ENCODE measurements around the gene USP19.

USP19 gene

GRCh38 chr3:49133226-49133951, 12.8 kb upstream of the USP19 start:
- peaks cover 0 to 1% (median 0%) of the 10 kb centered on the region in 5 experiments for H3K27me3 ChIP-seq (replicated peaks in 2 of 5; ENCODE audit: control insufficient read depth in 4 of 5, insufficient read depth in 5 of 5, low read length in 4 of 5)
- DNase-seq, result peak; percentile 50 to 70 (median 65)
- H3K36me3 ChIP-seq (ENCODE audit: control insufficient read depth in 4 of 4, insufficient read depth in 4 of 4, low read length in 3 of 4), result no peaks in the 10 kb centered on the region
- peaks cover 5 to 25% (median 18%) of the 10 kb centered on the region in 4 experiments for H3K4me1 ChIP-seq (ENCODE audit: control extremely low read depth in 1 of 4, control insufficient read depth in 4 of 4, insufficient read depth in 4 of 4, low read length in 3 of 4)
- peak overlapping the region; percentile 33 to 77 for H3K27ac ChIP-seq (ENCODE audit: insufficient read depth in 1 of 2, low read depth in 1 of 2, low read length in 2 of 2, poor library complexity in 1 of 2, severe bottlenecking in 2 of 2)
- H3K9me3 ChIP-seq (ENCODE audit: control extremely low read depth in 1 of 5, control insufficient read depth in 4 of 5, insufficient read depth in 2 of 5, low read depth in 1 of 5, low read length in 4 of 5), result no peaks in the 10 kb centered on the region
- 25% methylated on average over 12 of the region's 30 CpGs for WGBS (ENCODE audit: insufficient coverage)
- peak overlapping the region; percentile 19 to 77 (median 53) for H3K4me3 ChIP-seq (ENCODE audit: control insufficient read depth in 1 of 7, extremely low read depth in 1 of 7, insufficient read depth in 4 of 7, low read depth in 2 of 7, low read length in 6 of 7)
- ChIA-PET POLR2A (interaction anchor here (0.6 to 1.1 kb wide), 4 partner anchors 24 to 305 kb away, joined by 3 to 5 read pairs (median 4); partner anchors contain the start of gene QRICH1), CTCF (interaction anchor here (0.5 to 4.7 kb wide), 6 partner anchors 12 to 145 kb away, joined by 3 to 35 read pairs (median 5); partner anchors contain the start of genes QRICH1 and USP19)

- POLR2A ChIA-PET, result interaction anchor here (0.6 to 1.7 kb wide), 3 partner anchors 12 to 305 kb away, joined by 3 to 11 read pairs (median 5); partner anchors contain the start of genes QRICH1 and USP19
- peaks cover 0 to 3% (median 0%) of the 10 kb centered on the region in 4 experiments for H3K36me3 ChIP-seq (ENCODE audit: control insufficient read depth in 4 of 4, insufficient read depth in 4 of 4, low read length in 3 of 4)
- peak; percentile 76 to 88 (median 83) for DNase-seq
- WGBS (ENCODE audit: insufficient coverage), result 40% methylated on average over 15 of the region's 28 CpGs
- peak within 1 kb of the TSS; percentile 25 to 77 (median 55) for H3K4me3 ChIP-seq (ENCODE audit: control insufficient read depth in 1 of 7, extremely low read depth in 1 of 7, insufficient read depth in 4 of 7, low read depth in 2 of 7, low read length in 6 of 7)
- CTCF ChIA-PET, result interaction anchor here (0.6 to 4.7 kb wide), 12 partner anchors 11 to 145 kb away, joined by 3 to 35 read pairs (median 4); partner anchors contain the start of genes KLHDC8B, QRICH1 and USP19
- no peaks in the 10 kb centered on the region for H3K27me3 ChIP-seq (replicated peaks in 2 of 5; ENCODE audit: control insufficient read depth in 4 of 5, insufficient read depth in 5 of 5, low read length in 4 of 5)
- peaks cover 5 to 25% (median 18%) of the 10 kb centered on the region in 4 experiments for H3K4me1 ChIP-seq (ENCODE audit: control extremely low read depth in 1 of 4, control insufficient read depth in 4 of 4, insufficient read depth in 4 of 4, low read length in 3 of 4)
- no peaks in the 10 kb centered on the region for H3K9me3 ChIP-seq (ENCODE audit: control extremely low read depth in 1 of 5, control insufficient read depth in 4 of 5, insufficient read depth in 2 of 5, low read depth in 1 of 5, low read length in 4 of 5)
- H3K27ac ChIP-seq (ENCODE audit: insufficient read depth in 1 of 2, low read depth in 1 of 2, low read length in 2 of 2, poor library complexity in 1 of 2, severe bottlenecking in 2 of 2), result peak within 1 kb of the TSS; percentile 33 to 77
These were observed 12.0 kb upstream of the USP19 start, which contains the start of gene LAMB2 for GRCh38 chr3:49132437-49133225. LAMB2 (minus strand) TSS chr3:49133050; CDS start chr3:49132867, 183 bp downstream.

- Histone ChIP-seq H3K36me3 (ENCODE audit: control insufficient read depth in 4 of 4, insufficient read depth in 4 of 4, low read length in 3 of 4) (peaks cover 0 to 3% (median 0%) of the 10 kb centered on the region in 4 experiments), H3K27ac (ENCODE audit: insufficient read depth in 1 of 2, low read depth in 1 of 2, low read length in 2 of 2, poor library complexity in 1 of 2, severe bottlenecking in 2 of 2) (no peak overlapping the region), H3K9me3 (ENCODE audit: control extremely low read depth in 1 of 5, control insufficient read depth in 4 of 5, insufficient read depth in 2 of 5, low read depth in 1 of 5, low read length in 4 of 5) (no peaks in the 10 kb centered on the region), H3K4me1 (ENCODE audit: control extremely low read depth in 1 of 4, control insufficient read depth in 4 of 4, insufficient read depth in 4 of 4, low read length in 3 of 4) (peaks cover 5 to 25% (median 18%) of the 10 kb centered on the region in 4 experiments), H3K4me3 (ENCODE audit: control insufficient read depth in 1 of 7, extremely low read depth in 1 of 7, insufficient read depth in 4 of 7, low read depth in 2 of 7, low read length in 6 of 7) (peak overlapping the region in 2 of 7 experiments; percentile 29 to 76), H3K27me3 (replicated peaks in 2 of 5; ENCODE audit: control insufficient read depth in 4 of 5, insufficient read depth in 5 of 5, low read length in 4 of 5) (no peaks in the 10 kb centered on the region)
- ChIA-PET CTCF (interaction anchor here (0.6 to 4.7 kb wide), 11 partner anchors 11 to 144 kb away, joined by 3 to 35 read pairs (median 4); partner anchors contain the start of genes KLHDC8B, QRICH1 and USP19), POLR2A (interaction anchor here (1.1 to 1.7 kb wide), 2 partner anchors 11 to 38 kb away, joined by 5 to 11 read pairs; partner anchors contain the start of genes QRICH1 and USP19)
- no peak for DNase-seq
- 89% methylated on average over 6 of the region's 9 CpGs for WGBS (ENCODE audit: insufficient coverage)
These were observed 11.4 kb upstream of the USP19 start for GRCh38 chr3:49132073-49132436.

- Histone ChIP-seq H3K9me3 (ENCODE audit: control extremely low read depth in 1 of 5, control insufficient read depth in 4 of 5, insufficient read depth in 2 of 5, low read depth in 1 of 5, low read length in 4 of 5) (no peaks in the 10 kb centered on the region), H3K27ac (ENCODE audit: insufficient read depth in 1 of 2, low read depth in 1 of 2, low read length in 2 of 2, poor library complexity in 1 of 2, severe bottlenecking in 2 of 2) (no peak overlapping the region), H3K36me3 (ENCODE audit: control insufficient read depth in 4 of 4, insufficient read depth in 4 of 4, low read length in 3 of 4) (peaks cover 0 to 3% (median 0%) of the 10 kb centered on the region in 4 experiments), H3K27me3 (replicated peaks in 2 of 5; ENCODE audit: control insufficient read depth in 4 of 5, insufficient read depth in 5 of 5, low read length in 4 of 5) (no peaks in the 10 kb centered on the region), H3K4me3 (ENCODE audit: control insufficient read depth in 1 of 7, extremely low read depth in 1 of 7, insufficient read depth in 4 of 7, low read depth in 2 of 7, low read length in 6 of 7) (no peak overlapping the region), H3K4me1 (ENCODE audit: control extremely low read depth in 1 of 4, control insufficient read depth in 4 of 4, insufficient read depth in 4 of 4, low read length in 3 of 4) (peaks cover 5 to 25% (median 18%) of the 10 kb centered on the region in 4 experiments)
- ChIA-PET CTCF (interaction anchor here (1.4 to 4.7 kb wide), 5 partner anchors 10 to 144 kb away, joined by 3 to 35 read pairs (median 4); partner anchors contain the start of gene USP19), POLR2A (interaction anchor here (1.1 to 1.7 kb wide), 2 partner anchors 11 to 38 kb away, joined by 5 to 11 read pairs; partner anchors contain the start of genes QRICH1 and USP19)
- DNase-seq, result no peak
- 100% methylated on average over 6 of the region's 6 CpGs for WGBS (ENCODE audit: insufficient coverage)
These were observed 11.0 kb upstream of the USP19 start for GRCh38 chr3:49131576-49131975.

GRCh38 chr3:49131040-49131439, 10.4 kb upstream of the USP19 start:
- Histone ChIP-seq H3K27me3 (replicated peaks in 2 of 5; ENCODE audit: control insufficient read depth in 4 of 5, insufficient read depth in 5 of 5, low read length in 4 of 5) (no peaks in the 10 kb centered on the region), H3K9me3 (ENCODE audit: control extremely low read depth in 1 of 5, control insufficient read depth in 4 of 5, insufficient read depth in 2 of 5, low read depth in 1 of 5, low read length in 4 of 5) (no peaks in the 10 kb centered on the region), H3K4me3 (ENCODE audit: control insufficient read depth in 1 of 7, extremely low read depth in 1 of 7, insufficient read depth in 4 of 7, low read depth in 2 of 7, low read length in 6 of 7) (no peak overlapping the region), H3K36me3 (ENCODE audit: control insufficient read depth in 4 of 4, insufficient read depth in 4 of 4, low read length in 3 of 4) (peaks cover 0 to 3% (median 0%) of the 10 kb centered on the region in 4 experiments), H3K27ac (ENCODE audit: insufficient read depth in 1 of 2, low read depth in 1 of 2, low read length in 2 of 2, poor library complexity in 1 of 2, severe bottlenecking in 2 of 2) (no peak overlapping the region), H3K4me1 (ENCODE audit: control extremely low read depth in 1 of 4, control insufficient read depth in 4 of 4, insufficient read depth in 4 of 4, low read length in 3 of 4) (peaks cover 5 to 25% (median 18%) of the 10 kb centered on the region in 4 experiments)
- no peak for DNase-seq
- 94% methylated on average over 12 of the region's 12 CpGs for WGBS (ENCODE audit: insufficient coverage)
- CTCF ChIA-PET, result interaction anchor here (1.0 to 4.7 kb wide), 4 partner anchors 10 to 107 kb away, joined by 3 to 35 read pairs (median 4); partner anchors contain the start of gene USP19
- POLR2A ChIA-PET, result interaction anchor here (1.7 kb wide), 1 partner anchor 37 kb away, joined by 11 read pairs; the partner anchor contains the start of gene QRICH1

- H3K27me3 ChIP-seq (replicated peaks in 2 of 5; ENCODE audit: control insufficient read depth in 4 of 5, insufficient read depth in 5 of 5, low read length in 4 of 5), result no peaks in the 10 kb centered on the region
- H3K27ac ChIP-seq (ENCODE audit: insufficient read depth in 1 of 2, low read depth in 1 of 2, low read length in 2 of 2, poor library complexity in 1 of 2, severe bottlenecking in 2 of 2), result no peak overlapping the region
- H3K9me3 ChIP-seq (ENCODE audit: control extremely low read depth in 1 of 5, control insufficient read depth in 4 of 5, insufficient read depth in 2 of 5, low read depth in 1 of 5, low read length in 4 of 5), result no peaks in the 10 kb centered on the region
- 89% methylated on average over 10 of the region's 14 CpGs for WGBS (ENCODE audit: insufficient coverage)
- no peak for DNase-seq
- ChIA-PET POLR2A (no interaction called here), CTCF (no interaction called here)
- peaks cover 0 to 27% (median 0%) of the 10 kb centered on the region in 4 experiments for H3K36me3 ChIP-seq (ENCODE audit: control insufficient read depth in 4 of 4, insufficient read depth in 4 of 4, low read length in 3 of 4)
- peaks cover 0 to 11% (median 8%) of the 10 kb centered on the region in 4 experiments for H3K4me1 ChIP-seq (ENCODE audit: control extremely low read depth in 1 of 4, control insufficient read depth in 4 of 4, insufficient read depth in 4 of 4, low read length in 3 of 4)
- no peak overlapping the region for H3K4me3 ChIP-seq (ENCODE audit: control insufficient read depth in 1 of 7, extremely low read depth in 1 of 7, insufficient read depth in 4 of 7, low read depth in 2 of 7, low read length in 6 of 7)
These were observed 4.5 kb upstream of the USP19 start for GRCh38 chr3:49124991-49125670.

Data from common myeloid progenitor, CD34-positive (primary cell).